ENCODE data around the gene DACH1. TPM values are rescaled to one million over a fixed set of nuclear protein-coding genes. Genes with fewer than 3 reads are reported as not detected.

The DACH1 gene
- total RNA-seq, 1 experiment from 2014 or later = 1.2 TPM

DNA sequence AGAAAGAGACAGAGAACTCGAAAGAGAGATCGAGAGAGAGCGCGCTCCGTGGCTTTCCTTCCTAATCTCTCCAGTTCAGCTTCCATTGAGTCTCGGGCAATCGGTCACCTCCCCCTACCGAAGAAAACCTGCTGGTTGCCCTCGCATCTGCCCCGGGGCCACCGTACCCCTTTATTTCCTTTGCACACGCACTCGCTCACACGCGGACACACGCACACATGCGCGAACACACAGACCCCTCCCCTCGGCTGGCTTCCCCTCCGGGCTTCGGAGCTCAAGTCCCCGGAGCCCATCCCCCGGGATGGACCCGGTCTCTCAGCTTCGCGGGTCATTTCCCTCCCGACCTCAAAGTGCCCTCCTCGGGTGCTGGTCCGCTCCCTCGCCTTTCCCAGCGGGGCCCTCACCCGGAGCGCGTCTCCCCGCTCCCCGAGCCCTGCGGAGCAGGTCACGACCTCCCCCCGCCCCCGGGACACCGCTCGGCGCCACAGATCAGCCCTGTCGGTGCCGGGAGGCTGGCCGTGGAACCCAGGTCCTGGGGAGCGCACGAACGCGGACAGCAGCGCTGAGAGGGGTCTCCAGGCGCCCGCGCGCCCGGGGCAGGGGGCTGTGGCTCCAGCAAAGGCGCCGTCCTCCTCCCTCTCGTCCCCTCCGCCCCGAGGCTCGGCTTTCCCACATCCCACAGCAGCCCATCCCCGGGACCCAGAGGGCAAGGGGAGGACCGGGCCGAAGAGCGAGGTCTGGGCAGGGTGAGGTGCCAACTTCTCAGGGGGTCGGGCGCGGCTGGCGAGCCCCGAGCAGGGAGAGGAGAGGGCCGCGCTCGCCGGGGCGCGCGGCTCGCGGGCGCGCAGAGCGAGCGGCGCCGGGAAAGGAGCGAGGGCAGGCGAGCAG is 1.8 kb downstream of the DACH1 start:
- Histone ChIP-seq H3K9me3 (no peaks in the 10 kb centered on the region), H3K36me3 (ENCODE audit: control insufficient read depth, insufficient read depth, low read length) (no peaks in the 10 kb centered on the region), H3K4me1 (no peaks in the 10 kb centered on the region; the same call in 1 of the 2 replicates), H3K4me3 (ENCODE audit: low read depth, low read length) (peak overlapping the region; percentile 47), H3K27me3 (replicated peaks; ENCODE audit: control insufficient read depth, insufficient read depth, low read length) (peaks cover 11% of the 10 kb centered on the region)
- Mint-ChIP-seq H3K27ac (ENCODE audit: unreplicated experiment) (no peak overlapping the region), H3K9me3 (ENCODE audit: unreplicated experiment) (no peaks in the 10 kb centered on the region), H3K36me3 (ENCODE audit: insufficient read depth, unreplicated experiment) (peaks cover 5% of the 10 kb centered on the region), H3K27me3 (ENCODE audit: insufficient read depth, unreplicated experiment) (peaks cover 36% of the 10 kb centered on the region), H3K4me1 (ENCODE audit: low read depth, unreplicated experiment) (peaks cover 19% of the 10 kb centered on the region), H3K4me3 (ENCODE audit: unreplicated experiment) (peak overlapping the region; percentile 91)
- ChIA-PET CTCF (no interaction called here), POLR2A (no interaction called here)
- intact Hi-C loops (cut with micrococcal nuclease; ENCODE audit: unreplicated experiment) = no loop called here
- TF ChIP-seq, protein P1, sequence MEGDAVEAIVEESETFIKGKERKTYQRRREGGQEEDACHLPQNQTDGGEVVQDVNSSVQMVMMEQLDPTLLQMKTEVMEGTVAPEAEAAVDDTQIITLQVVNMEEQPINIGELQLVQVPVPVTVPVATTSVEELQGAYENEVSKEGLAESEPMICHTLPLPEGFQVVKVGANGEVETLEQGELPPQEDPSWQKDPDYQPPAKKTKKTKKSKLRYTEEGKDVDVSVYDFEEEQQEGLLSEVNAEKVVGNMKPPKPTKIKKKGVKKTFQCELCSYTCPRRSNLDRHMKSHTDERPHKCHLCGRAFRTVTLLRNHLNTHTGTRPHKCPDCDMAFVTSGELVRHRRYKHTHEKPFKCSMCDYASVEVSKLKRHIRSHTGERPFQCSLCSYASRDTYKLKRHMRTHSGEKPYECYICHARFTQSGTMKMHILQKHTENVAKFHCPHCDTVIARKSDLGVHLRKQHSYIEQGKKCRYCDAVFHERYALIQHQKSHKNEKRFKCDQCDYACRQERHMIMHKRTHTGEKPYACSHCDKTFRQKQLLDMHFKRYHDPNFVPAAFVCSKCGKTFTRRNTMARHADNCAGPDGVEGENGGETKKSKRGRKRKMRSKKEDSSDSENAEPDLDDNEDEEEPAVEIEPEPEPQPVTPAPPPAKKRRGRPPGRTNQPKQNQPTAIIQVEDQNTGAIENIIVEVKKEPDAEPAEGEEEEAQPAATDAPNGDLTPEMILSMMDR (IDR thresholded peaks at IDR 0.05; ENCODE audit: insufficient read depth in 1 of 2, low read depth in 1 of 2, low read length in 1 of 2, severe bottlenecking in 1 of 2, unreplicated experiment in 1 of 2) = no peak
- DNase-seq = peak in 1 of 2 experiments; percentile 13
- no TSS peak for BruUV-seq (replicated peaks)

DNA sequence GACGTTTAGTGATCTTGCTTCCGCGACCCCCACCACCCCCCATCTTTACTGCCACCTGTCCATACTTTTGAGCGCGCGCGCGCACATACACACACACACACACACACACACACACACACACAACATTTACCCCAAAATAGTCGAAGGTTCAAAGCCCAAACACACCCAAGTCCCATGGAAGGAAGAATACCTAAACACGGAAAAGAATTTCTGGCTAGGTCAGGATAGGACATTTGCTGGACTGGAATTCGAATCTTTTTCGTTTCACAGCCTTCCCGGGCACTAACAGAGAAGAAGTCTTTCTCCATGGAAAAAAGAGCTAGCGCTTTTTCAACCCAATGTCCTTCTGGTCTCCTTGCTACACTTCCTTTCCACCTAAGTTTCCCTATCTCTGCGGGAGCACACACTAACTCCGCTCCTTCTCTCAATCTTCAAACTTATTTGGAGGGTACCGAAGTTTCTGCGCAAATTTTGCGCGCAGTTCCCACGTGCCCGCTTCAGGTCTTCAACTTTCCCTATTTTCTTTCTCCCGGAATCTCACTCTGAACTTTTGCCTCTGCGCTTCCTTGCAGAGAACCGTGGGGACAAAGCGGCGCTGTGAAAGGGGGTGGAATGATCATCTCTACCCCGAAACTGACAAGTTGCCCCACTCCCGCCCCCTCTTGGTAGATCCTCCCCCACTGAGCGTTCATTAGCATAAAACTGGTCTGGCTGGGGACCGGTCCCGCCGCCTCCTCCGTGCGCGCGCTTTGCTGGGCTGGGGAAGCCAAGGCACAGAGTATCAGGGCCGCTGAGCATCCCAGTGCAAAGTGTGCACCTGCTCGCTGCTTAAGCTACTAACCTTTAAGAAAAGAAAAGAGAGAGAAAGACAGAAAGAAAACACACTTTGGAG is 2.7 kb downstream of the DACH1 start:
- Histone ChIP-seq H3K27me3 (replicated peaks; ENCODE audit: control insufficient read depth, insufficient read depth, low read length) (peaks cover 11% of the 10 kb centered on the region), H3K4me1 (no peaks in the 10 kb centered on the region; the same call in 1 of the 2 replicates), H3K36me3 (ENCODE audit: control insufficient read depth, insufficient read depth, low read length) (no peaks in the 10 kb centered on the region), H3K9me3 (no peaks in the 10 kb centered on the region), H3K4me3 (ENCODE audit: low read depth, low read length) (peak overlapping the region; percentile 47)
- peaks cover 5% of the 10 kb centered on the region for H3K36me3 Mint-ChIP-seq (ENCODE audit: insufficient read depth, unreplicated experiment)
- peaks cover 32% of the 10 kb centered on the region for H3K27me3 Mint-ChIP-seq (ENCODE audit: insufficient read depth, unreplicated experiment)
- peak in 1 of 2 experiments; percentile 30 for DNase-seq
- no TSS peak for BruUV-seq (replicated peaks)
- CTCF ChIA-PET = no interaction called here
- H3K27ac Mint-ChIP-seq (ENCODE audit: unreplicated experiment) = no peak overlapping the region
- POLR2A ChIA-PET = no interaction called here
- intact Hi-C loops (cut with micrococcal nuclease; ENCODE audit: unreplicated experiment) = no loop called here
- H3K9me3 Mint-ChIP-seq (ENCODE audit: unreplicated experiment) = no peaks in the 10 kb centered on the region
- H3K4me3 Mint-ChIP-seq (ENCODE audit: unreplicated experiment) = peak overlapping the region; percentile 91
- TF ChIP-seq, protein P1 (IDR thresholded peaks at IDR 0.05; ENCODE audit: insufficient read depth in 1 of 2, low read depth in 1 of 2, low read length in 1 of 2, severe bottlenecking in 1 of 2, unreplicated experiment in 1 of 2) = no peak
- peaks cover 19% of the 10 kb centered on the region for H3K4me1 Mint-ChIP-seq (ENCODE audit: low read depth, unreplicated experiment)

DNA sequence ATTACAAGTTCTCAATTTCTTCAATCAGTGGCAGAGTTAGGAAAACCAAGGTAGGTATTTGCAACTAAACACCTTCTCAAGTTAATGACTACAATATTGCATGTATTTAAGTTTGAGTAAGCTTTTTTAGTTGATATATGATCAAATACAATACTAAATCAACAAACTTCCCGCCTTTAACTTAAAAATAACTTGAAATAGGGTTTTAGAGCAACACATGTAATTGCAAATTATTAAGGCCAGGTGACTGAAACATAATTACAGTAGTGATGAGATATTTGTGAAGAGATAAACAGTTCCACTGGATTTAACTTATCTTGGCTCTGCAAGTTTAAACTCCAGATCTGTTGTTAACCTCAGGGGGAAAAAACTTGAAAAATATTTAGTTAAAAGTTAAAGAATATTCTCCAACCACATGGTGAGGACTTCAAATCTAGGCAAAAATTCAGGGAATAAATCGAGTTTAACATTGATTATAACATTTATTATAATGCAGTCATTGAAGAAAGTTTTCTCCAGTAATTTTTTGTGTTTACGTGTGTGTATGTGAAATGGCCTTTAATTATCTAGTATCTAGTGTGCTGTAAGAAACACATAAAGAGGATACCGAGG is 3.6 kb downstream of the DACH1 start:
- POLR2A ChIA-PET = no interaction called here
- H3K4me3 ChIP-seq (ENCODE audit: low read depth, low read length) = no peak overlapping the region

More for the DNA sequence above, 3.6 kb downstream of the DACH1 start:
- Mint-ChIP-seq H3K27ac (ENCODE audit: unreplicated experiment) (no peak overlapping the region), H3K27me3 (ENCODE audit: insufficient read depth, unreplicated experiment) (peaks cover 31% of the 10 kb centered on the region), H3K4me1 (ENCODE audit: low read depth, unreplicated experiment) (peaks cover 19% of the 10 kb centered on the region), H3K9me3 (ENCODE audit: unreplicated experiment) (no peaks in the 10 kb centered on the region), H3K36me3 (ENCODE audit: insufficient read depth, unreplicated experiment) (peaks cover 5% of the 10 kb centered on the region), H3K4me3 (ENCODE audit: unreplicated experiment) (peak overlapping the region; percentile 91)
- TF ChIP-seq, protein P1 (IDR thresholded peaks at IDR 0.05; ENCODE audit: insufficient read depth in 1 of 2, low read depth in 1 of 2, low read length in 1 of 2, severe bottlenecking in 1 of 2, unreplicated experiment in 1 of 2) = no peak
- no TSS peak for BruUV-seq (replicated peaks)
- no peak for DNase-seq
- no peaks in the 10 kb centered on the region for H3K9me3 ChIP-seq
- H3K4me1 ChIP-seq = no peaks in the 10 kb centered on the region; the same call in 1 of the 2 replicates
- peaks cover 11% of the 10 kb centered on the region for H3K27me3 ChIP-seq (replicated peaks; ENCODE audit: control insufficient read depth, insufficient read depth, low read length)
- H3K36me3 ChIP-seq (ENCODE audit: control insufficient read depth, insufficient read depth, low read length) = no peaks in the 10 kb centered on the region
- intact Hi-C loops (cut with micrococcal nuclease; ENCODE audit: unreplicated experiment) = no loop called here
- CTCF ChIA-PET = no interaction called here

Data from Caco-2 (cell line).